Measurements from ENCODE around the gene MBP.

Gene MBP

GRCh38 chr18:76962851-76963250 is 169.7 kb downstream of the MBP start:
- TF ChIP-seq SIN3A (IDR thresholded peaks at IDR 0.05; ENCODE audit: borderline replicate concordance, insufficient read depth, low read length) (no peak), FOXP2 (optimal IDR thresholded peaks at IDR 0.05; ENCODE audit: borderline replicate concordance, extremely low read depth, extremely low read length, insufficient read depth) (no peak), TAF1 (IDR thresholded peaks at IDR 0.05; ENCODE audit: borderline replicate concordance, insufficient read depth, low read length) (no peak), POLR2AphosphoS5 (IDR thresholded peaks at IDR 0.05; ENCODE audit: low read depth, low read length) (no peak)
- TF ChIP-seq, protein P1, sequence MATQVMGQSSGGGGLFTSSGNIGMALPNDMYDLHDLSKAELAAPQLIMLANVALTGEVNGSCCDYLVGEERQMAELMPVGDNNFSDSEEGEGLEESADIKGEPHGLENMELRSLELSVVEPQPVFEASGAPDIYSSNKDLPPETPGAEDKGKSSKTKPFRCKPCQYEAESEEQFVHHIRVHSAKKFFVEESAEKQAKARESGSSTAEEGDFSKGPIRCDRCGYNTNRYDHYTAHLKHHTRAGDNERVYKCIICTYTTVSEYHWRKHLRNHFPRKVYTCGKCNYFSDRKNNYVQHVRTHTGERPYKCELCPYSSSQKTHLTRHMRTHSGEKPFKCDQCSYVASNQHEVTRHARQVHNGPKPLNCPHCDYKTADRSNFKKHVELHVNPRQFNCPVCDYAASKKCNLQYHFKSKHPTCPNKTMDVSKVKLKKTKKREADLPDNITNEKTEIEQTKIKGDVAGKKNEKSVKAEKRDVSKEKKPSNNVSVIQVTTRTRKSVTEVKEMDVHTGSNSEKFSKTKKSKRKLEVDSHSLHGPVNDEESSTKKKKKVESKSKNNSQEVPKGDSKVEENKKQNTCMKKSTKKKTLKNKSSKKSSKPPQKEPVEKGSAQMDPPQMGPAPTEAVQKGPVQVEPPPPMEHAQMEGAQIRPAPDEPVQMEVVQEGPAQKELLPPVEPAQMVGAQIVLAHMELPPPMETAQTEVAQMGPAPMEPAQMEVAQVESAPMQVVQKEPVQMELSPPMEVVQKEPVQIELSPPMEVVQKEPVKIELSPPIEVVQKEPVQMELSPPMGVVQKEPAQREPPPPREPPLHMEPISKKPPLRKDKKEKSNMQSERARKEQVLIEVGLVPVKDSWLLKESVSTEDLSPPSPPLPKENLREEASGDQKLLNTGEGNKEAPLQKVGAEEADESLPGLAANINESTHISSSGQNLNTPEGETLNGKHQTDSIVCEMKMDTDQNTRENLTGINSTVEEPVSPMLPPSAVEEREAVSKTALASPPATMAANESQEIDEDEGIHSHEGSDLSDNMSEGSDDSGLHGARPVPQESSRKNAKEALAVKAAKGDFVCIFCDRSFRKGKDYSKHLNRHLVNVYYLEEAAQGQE (IDR thresholded peaks at IDR 0.05; ENCODE audit: insufficient read depth in 1 of 2, low read depth in 2 of 2, low read length in 2 of 2), result no peak

GRCh38 chr18:76960528-76961035 is 172.0 kb downstream of the MBP start:
- TF ChIP-seq TAF1 (IDR thresholded peaks at IDR 0.05; ENCODE audit: borderline replicate concordance, insufficient read depth, low read length) (no peak), SIN3A (IDR thresholded peaks at IDR 0.05; ENCODE audit: borderline replicate concordance, insufficient read depth, low read length) (no peak), FOXP2 (optimal IDR thresholded peaks at IDR 0.05; ENCODE audit: borderline replicate concordance, extremely low read depth, extremely low read length, insufficient read depth) (no peak), POLR2AphosphoS5 (IDR thresholded peaks at IDR 0.05; ENCODE audit: low read depth, low read length) (no peak)
- TF ChIP-seq, protein P1 (IDR thresholded peaks at IDR 0.05; ENCODE audit: insufficient read depth in 1 of 2, low read depth in 2 of 2, low read length in 2 of 2), result no peak

DNA sequence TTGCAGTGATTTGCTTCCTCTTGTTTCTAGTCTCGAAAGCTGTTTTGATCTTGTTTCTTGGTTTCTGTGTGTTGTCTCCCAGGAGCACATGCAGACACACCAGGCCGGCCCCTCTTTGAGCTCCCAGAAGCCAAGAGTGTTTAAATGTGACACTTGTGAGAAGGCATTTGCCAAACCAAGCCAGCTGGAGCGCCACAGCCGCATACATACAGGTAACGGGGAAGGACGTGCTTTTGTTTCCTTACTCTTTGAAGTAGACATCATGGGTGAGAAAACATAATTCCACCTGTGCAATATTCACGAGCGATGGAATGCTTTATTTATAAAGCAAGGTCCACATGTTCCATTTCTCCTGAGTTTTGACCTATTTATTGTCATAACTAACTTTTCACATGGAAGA is 173.0 kb downstream of the MBP start:
- no peak for TF ChIP-seq FOXP2 (optimal IDR thresholded peaks at IDR 0.05; ENCODE audit: borderline replicate concordance, extremely low read depth, extremely low read length, insufficient read depth)
- no peak for TF ChIP-seq SIN3A (IDR thresholded peaks at IDR 0.05; ENCODE audit: borderline replicate concordance, insufficient read depth, low read length)
- TF ChIP-seq POLR2AphosphoS5 (IDR thresholded peaks at IDR 0.05; ENCODE audit: low read depth, low read length), result no peak
- TF ChIP-seq TAF1 (IDR thresholded peaks at IDR 0.05; ENCODE audit: borderline replicate concordance, insufficient read depth, low read length), result no peak
- TF ChIP-seq, protein P1 (IDR thresholded peaks at IDR 0.05; ENCODE audit: insufficient read depth in 1 of 2, low read depth in 2 of 2, low read length in 2 of 2), result no peak

DNA sequence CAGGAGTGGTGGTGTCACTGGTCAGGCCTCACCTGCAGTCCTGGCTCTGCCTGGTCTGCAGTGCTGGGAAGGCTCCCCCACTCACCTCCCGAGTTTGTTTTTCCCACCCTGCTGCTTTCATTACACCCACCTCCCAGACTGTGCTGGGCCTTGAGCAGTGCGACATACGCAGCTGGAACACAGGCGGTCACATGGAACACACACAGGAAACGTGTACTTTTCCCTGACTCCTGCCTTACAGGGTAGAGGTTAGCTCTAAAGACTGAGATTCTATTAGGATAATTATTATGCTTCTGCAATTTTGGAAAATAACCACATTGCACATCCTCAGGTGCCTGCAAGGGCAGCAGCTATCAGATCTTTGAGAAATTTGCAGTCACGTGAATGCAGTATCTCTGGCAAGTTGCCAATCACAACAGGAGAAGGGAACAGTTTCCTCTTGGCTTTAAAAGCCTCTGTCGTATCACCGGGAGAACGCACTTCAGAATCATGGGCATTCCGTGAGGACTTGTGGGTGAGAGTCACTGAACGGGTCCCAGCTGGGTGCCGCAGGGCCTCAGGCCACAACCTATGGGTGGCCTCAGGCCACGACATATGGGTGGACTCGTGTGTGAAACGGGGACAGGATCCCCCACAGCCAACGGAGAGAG is 173.8 kb downstream of the MBP start:
- TF ChIP-seq SIN3A (IDR thresholded peaks at IDR 0.05; ENCODE audit: borderline replicate concordance, insufficient read depth, low read length), result no peak
- TF ChIP-seq, protein P1 (IDR thresholded peaks at IDR 0.05; ENCODE audit: insufficient read depth in 1 of 2, low read depth in 2 of 2, low read length in 2 of 2), result no peak
- no peak for TF ChIP-seq FOXP2 (optimal IDR thresholded peaks at IDR 0.05; ENCODE audit: borderline replicate concordance, extremely low read depth, extremely low read length, insufficient read depth)
- no peak for TF ChIP-seq TAF1 (IDR thresholded peaks at IDR 0.05; ENCODE audit: borderline replicate concordance, insufficient read depth, low read length)
- no peak for TF ChIP-seq POLR2AphosphoS5 (IDR thresholded peaks at IDR 0.05; ENCODE audit: low read depth, low read length)

Measured in PFSK-1 (cell line).